Vagina (tissue), 2 donors: ENCODE data around the gene PPP2R5C. TPM values are rescaled to one million over a fixed set of nuclear protein-coding genes. Genes with fewer than 3 reads are reported as not detected.

ENCODE experiments used
- DNase-seq, 2 donors: peaks; one replicate each; pipeline ENCODE4 v3.0.0-alpha.2; 2017; ENCODE audit errors: extremely low spot score in 2 of 2
- H3K27ac ChIP-seq: fragments of 200-600 bp; sonication (generic); one replicate; pipeline ENCODE4 v1.5.1; 2019
- H3K27me3 ChIP-seq: fragments of 200-600 bp; sonication (generic); one replicate; pipeline ENCODE4 v1.5.1; 2019
- H3K36me3 ChIP-seq, 2 donors: fragments of 200-600 bp; sonication (generic); one replicate each; pipeline ENCODE4 v1.5.1; 2017 to 2019
- H3K4me1 ChIP-seq: fragments of 200-600 bp; sonication (generic); one replicate; pipeline ENCODE4 v1.5.1; 2019
- H3K4me3 ChIP-seq, 2 donors: fragments of 200-600 bp; sonication (generic); 1 replicate in 1 of 2; 2 replicates in 1 of 2; pipeline ENCODE4 v1.5.1; 2016 to 2019
- H3K9me3 ChIP-seq: fragments of 200-600 bp; sonication (generic); one replicate; pipeline ENCODE4 v1.5.1; 2019
- CTCF ChIP-seq, 3 experiments: fragments of 450-650 bp in 2 of 3; fragments of 200-600 bp in 1 of 3; sonication (generic) in 1 of 3; IDR thresholded peaks; one replicate each; pipeline ENCODE4 v1.5.1; 2017 to 2019; ENCODE audit warnings: antibody characterized with exemption in 3 of 3, mild to moderate bottlenecking in 2 of 3, moderate library complexity in 2 of 3
- POLR2A ChIP-seq, 2 donors: fragments of 450-650 bp; IDR thresholded peaks; one replicate each; pipeline ENCODE4 v1.6.1; 2017; ENCODE audit warnings: antibody characterized with exemption in 2 of 2, mild to moderate bottlenecking in 2 of 2, moderate library complexity in 2 of 2
- POLR2AphosphoS5 ChIP-seq, 2 donors: sonication (generic); formaldehyde crosslinking; IDR thresholded peaks; one replicate each; pipeline ENCODE4 v1.9.0; 2017; ENCODE audit warnings: antibody characterized with exemption in 2 of 2, mild to moderate bottlenecking in 2 of 2, low read depth in 1 of 2; ENCODE audit not compliant: insufficient read depth in 1 of 2
- intact Hi-C: fragments of 100-400 bp; cut with DNase I; formaldehyde crosslinking; loops from one replicate; pipeline ENCODE4 v1.15.1; 2023
- total RNA-seq: library from RNA; depleted of rRNA; stranded (reverse); fragments of >200 nt; gene quantifications from one replicate; pipeline ENCODE4 v1.2.3, GENCODE V29; 2016

PPP2R5C gene
- total RNA-seq, 1 donor from 2014 or later: 88.1 TPM

DNA sequence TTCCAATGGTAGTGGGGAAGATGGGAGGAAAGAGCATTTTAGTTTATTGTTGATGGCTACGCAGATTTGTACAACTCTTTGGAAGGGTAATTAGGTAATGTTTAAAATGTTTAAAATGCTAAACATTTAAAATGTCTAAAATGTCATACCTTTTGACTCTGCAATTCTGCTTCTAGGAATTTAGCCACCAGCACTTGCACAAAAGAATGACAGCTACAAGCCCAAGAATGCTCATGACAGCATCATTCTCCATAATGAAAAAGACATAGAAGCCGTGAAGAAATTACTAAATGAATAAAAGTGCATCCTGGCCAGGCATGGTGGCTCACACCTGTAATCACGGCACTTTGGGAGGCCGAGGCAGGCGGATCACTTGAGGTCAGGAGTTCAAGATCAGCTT, 182.9 kb downstream of the PPP2R5C start:
- H3K4me1 ChIP-seq: peaks cover 17% of the 10 kb centered on the region
- no peak for DNase-seq
- no peak for TF ChIP-seq CTCF (IDR thresholded peaks at IDR 0.05)
- no peak for TF ChIP-seq POLR2A (IDR thresholded peaks at IDR 0.05)
- TF ChIP-seq POLR2AphosphoS5 (IDR thresholded peaks at IDR 0.05; ENCODE audit: insufficient read depth in 1 of 2, low read depth in 1 of 2): no peak
- H3K27ac ChIP-seq: no peak overlapping the region
- intact Hi-C loops: no loop called here
- H3K9me3 ChIP-seq: no peaks in the 10 kb centered on the region
- H3K27me3 ChIP-seq: no peaks in the 10 kb centered on the region
- H3K36me3 ChIP-seq: no peaks in the 10 kb centered on the region
- H3K4me3 ChIP-seq: no peak overlapping the region

DNA sequence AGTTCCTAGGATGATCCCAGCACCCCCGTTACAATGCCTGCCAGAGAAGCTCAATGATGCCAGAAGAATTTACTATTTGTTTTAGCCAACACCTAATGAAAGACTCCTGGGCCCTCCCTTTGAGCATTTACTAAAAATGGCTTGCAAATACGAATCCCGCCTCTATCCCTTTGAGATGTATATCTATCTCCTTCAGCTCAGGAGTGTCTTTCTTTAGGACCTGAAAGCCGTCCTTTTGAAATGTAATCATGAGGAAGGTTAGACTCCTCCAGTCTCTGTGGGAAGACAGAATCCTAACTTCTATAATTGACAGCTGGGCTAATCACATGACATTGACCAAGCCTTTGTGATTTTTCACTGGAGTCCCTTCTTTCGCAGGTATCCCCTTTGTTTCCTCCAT, 183.7 kb downstream of the PPP2R5C start:
- no peak for DNase-seq
- Histone ChIP-seq H3K36me3 (no peaks in the 10 kb centered on the region), H3K27me3 (no peaks in the 10 kb centered on the region), H3K27ac (no peak overlapping the region), H3K4me3 (no peak overlapping the region), H3K4me1 (peaks cover 22% of the 10 kb centered on the region), H3K9me3 (no peaks in the 10 kb centered on the region)
- no peak for TF ChIP-seq POLR2A (IDR thresholded peaks at IDR 0.05)
- TF ChIP-seq CTCF (IDR thresholded peaks at IDR 0.05): no peak
- TF ChIP-seq POLR2AphosphoS5 (IDR thresholded peaks at IDR 0.05; ENCODE audit: insufficient read depth in 1 of 2, low read depth in 1 of 2): no peak
- intact Hi-C loops: no loop called here

DNA sequence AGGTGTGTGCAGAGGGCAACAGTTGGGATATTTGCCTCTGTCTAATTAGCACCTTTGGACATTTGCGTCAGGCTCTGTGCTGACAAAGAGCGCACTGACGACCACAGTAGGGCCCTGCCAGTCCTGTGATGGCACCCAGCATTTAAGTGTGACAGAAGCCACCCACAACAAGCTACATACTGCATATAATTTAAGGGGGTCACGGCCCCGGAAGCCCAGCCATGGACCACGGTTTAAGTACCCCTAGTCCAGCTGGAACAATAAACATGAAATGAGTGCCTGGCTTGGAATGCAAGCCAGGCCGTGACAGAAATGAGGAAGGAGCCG, 186.0 kb downstream of the PPP2R5C start:
- intact Hi-C loops: no loop called here
- Histone ChIP-seq H3K36me3 (no peaks in the 10 kb centered on the region), H3K4me1 (peaks cover 25% of the 10 kb centered on the region), H3K27me3 (no peaks in the 10 kb centered on the region), H3K4me3 (peak overlapping the region; percentile 76 to 79), H3K9me3 (no peaks in the 10 kb centered on the region), H3K27ac (peak overlapping the region; percentile 98)
- no peak for TF ChIP-seq POLR2A (IDR thresholded peaks at IDR 0.05)
- TF ChIP-seq POLR2AphosphoS5 (IDR thresholded peaks at IDR 0.05; ENCODE audit: insufficient read depth in 1 of 2, low read depth in 1 of 2): no peak
- TF ChIP-seq CTCF (IDR thresholded peaks at IDR 0.05): no peak
- no peak for DNase-seq

DNA sequence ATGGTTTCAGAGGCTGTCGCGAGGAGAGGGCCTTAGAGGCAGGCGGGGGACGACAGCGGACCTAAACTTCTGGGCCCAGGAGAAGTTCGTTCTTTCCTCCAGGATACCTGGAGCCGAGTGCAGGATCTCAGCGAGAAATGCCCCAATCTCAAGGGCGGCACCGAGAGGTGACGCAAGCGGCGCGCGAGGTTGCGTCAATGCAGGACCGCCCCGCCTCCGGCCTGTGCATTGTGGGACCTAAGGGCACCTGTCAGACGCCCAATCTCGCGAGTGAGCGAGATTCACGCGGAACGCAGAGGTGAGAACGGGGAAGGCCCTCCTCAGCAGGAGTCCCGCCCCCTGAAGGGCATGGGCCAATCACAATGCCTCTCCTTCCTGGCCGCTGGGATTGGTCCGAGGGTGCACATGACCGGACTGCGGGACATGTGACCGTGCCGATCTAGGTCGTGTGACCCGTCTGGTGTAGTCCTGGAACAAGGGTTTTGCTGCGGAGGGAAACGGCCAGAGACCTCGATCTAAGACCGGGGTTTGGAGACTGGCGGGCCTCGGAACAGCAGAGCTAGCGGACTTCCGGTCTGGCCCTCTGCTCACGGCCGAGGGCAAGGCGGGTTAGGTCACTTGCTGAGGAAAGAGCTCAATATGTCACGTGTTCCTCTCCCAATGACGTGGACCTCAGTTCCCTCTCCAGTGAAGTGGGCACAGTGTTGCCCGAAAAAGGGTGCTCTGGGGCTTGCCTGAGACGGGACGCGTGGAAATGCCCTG, 186.6 kb downstream of the PPP2R5C start:
- Histone ChIP-seq H3K9me3 (no peaks in the 10 kb centered on the region), H3K4me3 (peak overlapping the region; percentile 76 to 79), H3K27ac (peak overlapping the region; percentile 98), H3K4me1 (peaks cover 25% of the 10 kb centered on the region), H3K27me3 (no peaks in the 10 kb centered on the region), H3K36me3 (no peaks in the 10 kb centered on the region)
- TF ChIP-seq CTCF (IDR thresholded peaks at IDR 0.05) (no peak), POLR2AphosphoS5 (IDR thresholded peaks at IDR 0.05; ENCODE audit: insufficient read depth in 1 of 2, low read depth in 1 of 2) (peak; percentile 99), POLR2A (IDR thresholded peaks at IDR 0.05) (peak in 1 of 2 donors; percentile 91)
- peak; percentile 100 for DNase-seq
- intact Hi-C loops: no loop called here

DNA sequence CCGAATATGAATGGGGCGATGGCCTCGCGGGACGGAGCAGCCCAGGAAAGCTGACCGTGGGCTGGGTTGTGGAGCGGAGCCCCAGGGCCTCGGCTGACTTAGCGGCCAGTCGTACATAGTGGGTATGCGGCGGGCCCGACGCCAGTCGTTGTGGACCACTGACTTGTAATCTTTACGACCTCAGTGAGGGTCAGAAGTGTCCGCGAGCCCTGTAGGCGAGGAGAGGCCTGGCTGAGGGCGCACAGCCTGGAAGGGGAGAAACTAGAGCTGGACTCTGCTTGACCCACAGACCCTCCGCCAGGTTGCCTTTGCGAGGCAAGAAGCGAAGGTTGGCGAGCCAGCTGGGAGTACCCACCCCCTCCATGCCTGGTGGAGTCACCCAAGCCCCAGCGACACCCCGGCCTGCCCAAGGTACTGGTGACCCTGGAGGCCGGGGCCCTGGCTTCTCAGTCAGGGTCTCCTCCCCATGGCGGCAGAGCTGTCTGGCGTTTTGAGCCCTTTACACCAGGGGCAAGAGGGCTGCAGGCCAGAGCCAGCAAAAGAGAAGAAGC, 187.2 kb downstream of the PPP2R5C start:
- Histone ChIP-seq H3K36me3 (no peaks in the 10 kb centered on the region), H3K27ac (peak overlapping the region; percentile 98), H3K9me3 (no peaks in the 10 kb centered on the region), H3K4me3 (peak overlapping the region; percentile 76 to 79), H3K4me1 (peaks cover 25% of the 10 kb centered on the region), H3K27me3 (no peaks in the 10 kb centered on the region)
- no peak for TF ChIP-seq CTCF (IDR thresholded peaks at IDR 0.05)
- TF ChIP-seq POLR2A (IDR thresholded peaks at IDR 0.05): no peak
- TF ChIP-seq POLR2AphosphoS5 (IDR thresholded peaks at IDR 0.05; ENCODE audit: insufficient read depth in 1 of 2, low read depth in 1 of 2): no peak
- intact Hi-C loops: no loop called here
- no peak for DNase-seq
